Measurements from ENCODE around the gene ZGRF1. TPM values are rescaled to one million over a fixed set of nuclear protein-coding genes. Genes with fewer than 3 reads are reported as not detected.

ZGRF1 gene
- total and polyA plus RNA-seq, 2 donors (not counting 1 experiment from before 2014, with no cell fraction given) = 4.6 to 13.0 TPM

- H3K4me2 ChIP-seq (replicated peaks; ENCODE audit: low read depth, low read length, poor library complexity, severe bottlenecking) = peak overlapping the region; percentile 1
- H3K27ac Mint-ChIP-seq = peak overlapping the region; percentile 56
- TF ChIP-seq CTCF (IDR thresholded peaks at IDR 0.05) (peak; percentile 69), EZH2 (IDR thresholded peaks at IDR 0.05; ENCODE audit: borderline replicate concordance, insufficient read depth, low read depth, low read length, poor library complexity, severe bottlenecking) (no peak)
These were observed 3.1 kb downstream of the ZGRF1 start for GRCh38 chr4:112633477-112634235.

GRCh38 chr4:112626228-112626627, 10.5 kb downstream of the ZGRF1 start:
- Histone ChIP-seq H3K27ac (ENCODE audit: low read length in 2 of 2) (no peak overlapping the region), H2AFZ (ENCODE audit: insufficient read depth, low read depth, low read length, poor library complexity, severe bottlenecking) (no peak overlapping the region), H3K9ac (ENCODE audit: low read length) (no peak overlapping the region), H3K9me3 (ENCODE audit: control extremely low read depth in 1 of 3, control insufficient read depth in 2 of 3, insufficient read depth in 1 of 3, low read length in 2 of 3) (no peaks in the 10 kb centered on the region), H3K4me3 (ENCODE audit: control extremely low read depth in 1 of 5, extremely low read depth in 1 of 5, insufficient read depth in 1 of 5, low read depth in 2 of 5, low read length in 4 of 5) (no peak overlapping the region), H3K27me3 (replicated peaks in 1 of 4; ENCODE audit: control extremely low read depth in 1 of 4, control insufficient read depth in 3 of 4, insufficient read depth in 4 of 4, low read length in 3 of 4) (no peaks in the 10 kb centered on the region), H3K36me3 (replicated peaks in 1 of 2; ENCODE audit: control extremely low read depth in 1 of 2, control insufficient read depth in 1 of 2, extremely low read depth in 1 of 2, insufficient read depth in 2 of 2, low read length in 1 of 2) (no peaks in the 10 kb centered on the region), H4K20me1 (ENCODE audit: control insufficient read depth, insufficient read depth, low read length, poor library complexity, severe bottlenecking) (no peaks in the 10 kb centered on the region), H3K79me2 (ENCODE audit: control insufficient read depth, insufficient read depth, low read length) (peaks cover 2% of the 10 kb centered on the region), H3K4me2 (replicated peaks; ENCODE audit: low read depth, low read length, poor library complexity, severe bottlenecking) (no peak overlapping the region), H3K4me1 (ENCODE audit: control insufficient read depth in 2 of 2, insufficient read depth in 2 of 2, low read length in 2 of 2) (no peaks in the 10 kb centered on the region)
- ChIA-PET POLR2A (no interaction called here), CTCF (no interaction called here)
- intact Hi-C loops (cut with micrococcal nuclease) = no loop called here
- no CpG with 5 or more reads among the region's 4 CpGs for WGBS (ENCODE audit: insufficient coverage)
- no peak for TF ChIP-seq EZH2 (IDR thresholded peaks at IDR 0.05; ENCODE audit: borderline replicate concordance, insufficient read depth, low read depth, low read length, poor library complexity, severe bottlenecking)
- ATAC-seq (ENCODE audit: low read depth) (no peak), DNase-seq (no peak)
- Mint-ChIP-seq H3K4me3 (no peak overlapping the region), H3K9me3 (ENCODE audit: insufficient read depth) (peaks cover 3% of the 10 kb centered on the region), H3K27me3 (no peaks in the 10 kb centered on the region), H3K27ac (no peak overlapping the region), H3K4me1 (no peaks in the 10 kb centered on the region)

More at GRCh38 chr4:112633477-112634235, 3.1 kb downstream of the ZGRF1 start:
- ATAC-seq (ENCODE audit: low read depth) (no peak), DNase-seq (peak; percentile 57)
- Histone ChIP-seq H2AFZ (ENCODE audit: insufficient read depth, low read depth, low read length, poor library complexity, severe bottlenecking) (peak overlapping the region; percentile 56), H3K9ac (ENCODE audit: low read length) (no peak overlapping the region), H3K36me3 (replicated peaks in 1 of 2; ENCODE audit: control extremely low read depth in 1 of 2, control insufficient read depth in 1 of 2, extremely low read depth in 1 of 2, insufficient read depth in 2 of 2, low read length in 1 of 2) (peaks cover 0 to 6% of the 10 kb centered on the region in 2 experiments), H4K20me1 (ENCODE audit: control insufficient read depth, insufficient read depth, low read length, poor library complexity, severe bottlenecking) (no peaks in the 10 kb centered on the region), H3K4me3 (ENCODE audit: control extremely low read depth in 1 of 5, extremely low read depth in 1 of 5, insufficient read depth in 1 of 5, low read depth in 2 of 5, low read length in 4 of 5) (no peak overlapping the region), H3K27ac (ENCODE audit: low read length in 2 of 2) (peak overlapping the region; percentile 1 to 40), H3K4me1 (ENCODE audit: control insufficient read depth in 2 of 2, insufficient read depth in 2 of 2, low read length in 2 of 2) (peaks cover 13 to 17% of the 10 kb centered on the region in 2 donors), H3K27me3 (replicated peaks in 1 of 4; ENCODE audit: control extremely low read depth in 1 of 4, control insufficient read depth in 3 of 4, insufficient read depth in 4 of 4, low read length in 3 of 4) (no peaks in the 10 kb centered on the region), H3K79me2 (ENCODE audit: control insufficient read depth, insufficient read depth, low read length) (peaks cover 19% of the 10 kb centered on the region), H3K9me3 (ENCODE audit: control extremely low read depth in 1 of 3, control insufficient read depth in 2 of 3, insufficient read depth in 1 of 3, low read length in 2 of 3) (no peaks in the 10 kb centered on the region)
- Mint-ChIP-seq H3K9me3 (ENCODE audit: insufficient read depth) (no peaks in the 10 kb centered on the region), H3K4me3 (no peak overlapping the region), H3K4me1 (peaks cover 7% of the 10 kb centered on the region), H3K27me3 (no peaks in the 10 kb centered on the region)
- ChIA-PET POLR2A (no interaction called here), CTCF (interaction anchor here (1.6 to 5.4 kb wide), 2 partner anchors 131 to 305 kb away, joined by 9 to 78 read pairs; no protein-coding TSS in a partner anchor)
- intact Hi-C loops (cut with micrococcal nuclease) = loop anchor here (1.0 to 5.0 kb wide), 3 partner anchors 129 to 319 kb away; no protein-coding TSS in a partner anchor
- 8% methylated on average over 2 of the region's 4 CpGs for WGBS (ENCODE audit: insufficient coverage)

Data from B cell (primary cell).